Astrocyte of the spinal cord (primary cell): ENCODE results near the gene LEFTY1.
"Not testable (repeated sequence)": the region's sequence is repeated elsewhere in the genome, so short reads cannot be mapped to it uniquely, and the experiment has no call there.

Experiments used
- DNase-seq: peaks from one replicate; pipeline ENCODE4 v3.0.0; 2011; ENCODE audit warnings: low read depth, low spot score
- H3K4me3 ChIP-seq: 2 replicates; pipeline ENCODE4 v1.5.1; 2011; ENCODE audit warnings: low read depth, mild to moderate bottlenecking, low read length, moderate library complexity
- CTCF ChIP-seq: IDR thresholded peaks from 2 replicates; pipeline ENCODE4 v1.5.1; 2012; ENCODE audit warnings: low read depth, mild to moderate bottlenecking, low read length, inconsistent platforms
- in situ Hi-C: cut with HindIII; loops from 2 replicates; pipeline ENCODE4 v1.10.0; 2017; ENCODE audit warnings: low sequenced_read_pairs

The LEFTY1 gene

GRCh38 chr1:225840713-225841112 lies 48.2 kb downstream of the LEFTY1 start:
- no peak for TF ChIP-seq CTCF
- in situ Hi-C loops, result no loop called here
- H3K4me3 ChIP-seq, result no peak overlapping the region
- DNase-seq, result no peak

GRCh38 chr1:225840223-225840610 lies 48.7 kb downstream of the LEFTY1 start:
- H3K4me3 ChIP-seq, result no peak overlapping the region
- TF ChIP-seq CTCF, result no peak
- in situ Hi-C loops, result no loop called here
- no peak for DNase-seq

- in situ Hi-C loops, result no loop called here
- TF ChIP-seq CTCF, result no peak
- no peak for DNase-seq
- no peak overlapping the region for H3K4me3 ChIP-seq
Measured at GRCh38 chr1:225838793-225839192, 50.2 kb downstream of the LEFTY1 start.

- H3K4me3 ChIP-seq, DNase-seq, in situ Hi-C loops: not testable (repeated sequence)
Measured at GRCh38 chr1:225836296-225836695, 52.6 kb downstream of the LEFTY1 start.
